A673 (cell line): ENCODE measurements around the gene GBP1.

Experiments
- CTCF ChIP-seq: fragments of 300-800, 200-600 bp; sonication (generic); conservative IDR thresholded peaks from 2 replicates; pipeline ENCODE4 v1.5.1; 2017; ENCODE audit warnings: low read depth, mild to moderate bottlenecking, antibody characterized with exemption, low read length, moderate library complexity, mixed read lengths
- EZH2 ChIP-seq: fragments of 200-600 bp; sonication (generic); IDR thresholded peaks from 2 replicates; pipeline ENCODE4 v1.6.1; 2017; ENCODE audit warnings: borderline replicate concordance, low read depth, mild to moderate bottlenecking, mixed read lengths, antibody characterized with exemption, low read length; ENCODE audit not compliant: poor library complexity, severe bottlenecking

DNA sequence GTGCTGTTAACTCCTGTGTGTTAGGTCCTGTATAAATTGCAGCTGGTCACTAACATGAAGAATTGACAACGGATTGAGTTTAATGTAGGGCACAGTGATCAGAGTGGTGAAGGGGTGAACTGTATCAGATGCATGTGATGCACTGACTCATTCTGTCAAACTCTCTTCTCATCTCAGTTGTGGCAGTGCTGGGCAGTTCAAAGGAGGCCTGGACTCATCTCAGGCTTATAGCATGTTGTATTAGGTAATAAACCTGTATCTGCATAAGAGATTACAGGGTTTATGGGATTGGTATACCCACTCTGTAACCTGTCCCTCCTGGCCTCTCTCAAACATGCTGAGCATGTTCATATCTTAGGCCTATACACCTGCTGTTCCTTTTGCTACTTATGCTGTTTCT, 29.9 kb downstream of the GBP1 start:
- TF ChIP-seq CTCF (no peak), EZH2 (no peak)
